Measurements from ENCODE around the gene SLC38A4.

Gene SLC38A4, protein sequence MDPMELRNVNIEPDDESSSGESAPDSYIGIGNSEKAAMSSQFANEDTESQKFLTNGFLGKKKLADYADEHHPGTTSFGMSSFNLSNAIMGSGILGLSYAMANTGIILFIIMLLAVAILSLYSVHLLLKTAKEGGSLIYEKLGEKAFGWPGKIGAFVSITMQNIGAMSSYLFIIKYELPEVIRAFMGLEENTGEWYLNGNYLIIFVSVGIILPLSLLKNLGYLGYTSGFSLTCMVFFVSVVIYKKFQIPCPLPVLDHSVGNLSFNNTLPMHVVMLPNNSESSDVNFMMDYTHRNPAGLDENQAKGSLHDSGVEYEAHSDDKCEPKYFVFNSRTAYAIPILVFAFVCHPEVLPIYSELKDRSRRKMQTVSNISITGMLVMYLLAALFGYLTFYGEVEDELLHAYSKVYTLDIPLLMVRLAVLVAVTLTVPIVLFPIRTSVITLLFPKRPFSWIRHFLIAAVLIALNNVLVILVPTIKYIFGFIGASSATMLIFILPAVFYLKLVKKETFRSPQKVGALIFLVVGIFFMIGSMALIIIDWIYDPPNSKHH

DNA sequence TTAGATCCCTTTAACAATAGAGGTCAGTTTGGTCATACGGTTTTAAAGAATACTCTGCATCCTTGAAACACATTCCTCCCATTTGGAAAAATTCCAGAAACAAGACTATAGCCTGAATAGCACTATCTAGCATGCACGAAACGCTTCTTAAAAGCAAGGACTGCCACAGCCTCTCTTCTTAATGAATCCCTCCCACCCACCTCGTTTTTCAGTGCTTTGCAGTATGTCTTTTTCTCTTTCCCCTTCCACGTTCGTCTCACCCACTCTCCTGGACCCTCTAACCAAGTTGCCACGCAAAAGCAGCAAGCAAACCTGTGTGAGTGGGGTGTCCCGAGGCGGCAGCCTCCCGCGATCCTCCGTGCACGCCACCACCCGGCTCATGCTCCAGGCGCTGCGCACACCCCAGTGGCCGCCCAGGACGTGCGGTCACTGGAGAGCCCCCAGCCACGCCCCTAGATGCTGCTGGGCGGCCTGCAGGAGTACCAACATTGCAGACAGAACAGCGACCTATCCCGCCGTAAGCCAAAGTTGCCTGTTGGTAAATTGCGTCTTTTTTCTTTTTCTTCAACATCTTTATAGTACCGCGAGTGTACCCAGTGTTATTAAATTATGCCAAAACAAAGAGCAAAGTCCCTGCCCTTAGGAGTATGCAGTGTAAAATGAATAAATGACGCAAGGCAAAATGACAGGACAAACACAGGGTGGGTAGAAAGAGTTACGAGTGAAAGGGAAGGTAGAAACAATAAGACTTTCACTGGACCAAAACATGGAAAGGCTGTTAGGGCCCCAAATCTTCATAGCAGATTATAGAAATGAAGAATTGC lies at the start of gene SLC38A4:
Gene SLC38A4 (minus strand): TSS at position 407 of the 824 bp plus-strand sequence. CDS start 32,926 bp downstream, outside the sequence.
- no peak within 1 kb of the TSS for H3K27ac ChIP-seq
- TF ChIP-seq CTCF (conservative IDR thresholded peaks at IDR 0.05), result no peak
- TF ChIP-seq ZFX (IDR thresholded peaks at IDR 0.05), result no peak

- H3K27ac ChIP-seq, result no peak overlapping the region
- no peak for TF ChIP-seq CTCF (conservative IDR thresholded peaks at IDR 0.05)
- no peak for TF ChIP-seq ZFX (IDR thresholded peaks at IDR 0.05)
Measured at GRCh38 chr12:46875095-46875494, 49.3 kb upstream of the SLC38A4 start.

- TF ChIP-seq CTCF (conservative IDR thresholded peaks at IDR 0.05) (no peak), ZFX (IDR thresholded peaks at IDR 0.05) (no peak)
- no peak overlapping the region for H3K27ac ChIP-seq
Measured at GRCh38 chr12:46874642-46875041, 48.8 kb upstream of the SLC38A4 start.

DNA sequence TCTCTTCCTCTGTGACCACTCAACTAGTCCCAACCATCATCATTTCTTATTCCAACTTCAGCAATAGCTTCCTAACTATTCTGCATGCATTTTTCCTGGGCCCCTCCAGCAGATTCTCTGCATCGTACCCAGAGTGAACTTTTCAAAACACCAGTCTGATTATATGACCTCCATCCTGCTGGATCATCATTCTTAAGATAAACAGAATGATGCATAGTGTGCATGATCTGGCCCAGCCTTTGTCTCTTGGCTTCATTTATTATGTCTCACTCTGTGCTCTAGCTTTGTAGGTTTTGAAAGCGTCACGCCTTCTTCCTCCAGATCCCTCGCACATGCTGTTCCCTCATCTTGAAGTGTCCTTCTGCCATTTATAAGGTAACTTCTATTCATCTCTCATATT lies 46.3 kb upstream of the SLC38A4 start:
- no peak overlapping the region for H3K27ac ChIP-seq
- TF ChIP-seq ZFX (IDR thresholded peaks at IDR 0.05), result no peak
- no peak for TF ChIP-seq CTCF (conservative IDR thresholded peaks at IDR 0.05)

DNA sequence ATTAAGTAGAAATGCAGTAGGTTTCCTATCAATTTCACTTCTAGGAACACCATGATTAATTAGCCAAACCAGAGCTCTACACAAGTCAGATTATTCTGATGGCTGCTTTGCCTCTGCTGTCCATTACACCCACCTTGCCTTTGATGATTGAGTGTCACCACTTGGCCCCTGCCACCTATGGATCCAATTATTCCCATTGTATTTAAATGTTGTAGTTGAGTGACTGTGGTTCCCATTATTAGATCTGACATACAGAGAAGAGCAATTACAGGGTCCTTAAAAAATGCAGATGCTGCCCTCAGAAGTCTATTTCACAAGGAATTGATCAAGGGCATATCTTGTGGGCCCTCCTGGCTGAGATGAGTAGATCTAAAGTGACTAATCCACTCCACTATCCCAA lies 39.5 kb upstream of the SLC38A4 start:
- TF ChIP-seq ZFX (IDR thresholded peaks at IDR 0.05) (no peak), CTCF (conservative IDR thresholded peaks at IDR 0.05) (no peak)

GRCh38 chr12:46858368-46858767 lies 32.6 kb upstream of the SLC38A4 start:
- no peak overlapping the region for H3K27ac ChIP-seq
- TF ChIP-seq CTCF (conservative IDR thresholded peaks at IDR 0.05) (no peak), ZFX (IDR thresholded peaks at IDR 0.05) (no peak)

More for the DNA sequence above, 39.5 kb upstream of the SLC38A4 start:
- no peak overlapping the region for H3K27ac ChIP-seq

DNA sequence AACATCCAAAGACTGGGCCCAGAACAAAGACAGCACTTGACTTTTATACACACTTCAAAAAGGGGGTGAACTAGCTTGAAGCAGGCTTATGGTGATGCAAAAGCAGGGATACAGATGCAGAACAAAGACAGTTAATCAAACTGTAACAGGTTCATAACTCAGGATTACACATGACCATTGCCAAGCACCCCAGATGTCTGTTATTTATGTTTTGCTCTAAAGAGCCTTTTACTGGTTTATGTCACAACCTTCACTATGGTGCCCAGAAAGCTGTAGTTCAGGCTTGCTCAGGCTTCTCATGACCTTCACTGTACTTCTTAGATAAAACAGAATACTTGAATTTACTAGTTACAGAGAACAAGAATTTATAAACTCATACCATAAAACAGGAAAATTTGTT lies 31.7 kb upstream of the SLC38A4 start:
- H3K27ac ChIP-seq, result no peak overlapping the region
- no peak for TF ChIP-seq CTCF (conservative IDR thresholded peaks at IDR 0.05)
- TF ChIP-seq ZFX (IDR thresholded peaks at IDR 0.05), result no peak
